ENCODE measurements around the gene CDC40. TPM values are rescaled to one million over a fixed set of nuclear protein-coding genes. Genes with fewer than 3 reads are reported as not detected.

Gene CDC40
- total RNA-seq, 1 experiment from 2014 or later: 26.2 TPM

DNA sequence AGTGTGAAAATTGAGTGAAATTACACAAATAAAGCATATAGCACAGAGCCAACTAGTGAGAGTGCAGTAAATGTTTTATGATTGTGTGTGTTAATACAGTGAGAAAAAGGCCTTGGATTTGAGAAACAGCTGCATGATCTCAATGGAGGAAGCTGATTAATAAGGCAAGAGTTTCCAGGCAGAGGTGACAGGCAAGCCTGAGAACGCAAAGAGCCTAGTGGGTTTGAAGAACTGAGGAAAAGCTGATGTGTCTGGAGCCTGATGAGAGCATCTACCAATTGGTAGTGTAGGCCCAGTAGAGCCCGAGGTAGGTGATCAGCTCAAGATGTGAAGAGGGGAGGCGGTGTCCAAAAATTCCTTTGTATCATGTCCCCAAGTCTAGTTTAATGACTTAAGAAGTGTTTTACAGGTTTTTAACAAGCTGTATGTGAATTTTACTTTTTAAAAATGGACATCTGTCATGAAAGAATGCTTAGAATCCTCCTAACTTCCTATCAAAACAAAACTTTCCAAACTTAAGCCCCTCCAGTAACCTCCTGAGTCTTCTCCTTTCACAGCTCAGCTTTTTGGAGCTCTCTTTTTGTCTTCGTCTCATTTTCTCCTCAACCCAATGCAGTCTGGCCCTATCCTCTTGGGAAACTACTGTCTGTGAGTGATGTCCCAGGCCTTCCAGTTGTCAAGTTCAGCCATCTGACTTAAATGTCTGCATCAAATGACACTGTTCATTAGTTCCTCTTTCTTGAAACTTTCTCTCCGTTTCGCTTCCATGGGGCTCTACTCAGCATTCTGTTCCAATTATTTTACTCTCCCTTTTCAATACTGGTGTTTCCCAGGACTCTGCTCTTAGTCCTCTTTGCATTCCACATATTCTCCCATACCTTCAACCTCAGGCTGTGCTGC, 1.2 kb downstream of the CDC40 start:
- no TSS peak for BruUV-seq (replicated peaks)
- Histone ChIP-seq H3K27me3 (ENCODE audit: insufficient read depth, low read length) (no peaks in the 10 kb centered on the region), H3K4me3 (replicated peaks in 1 of 2; ENCODE audit: low read depth in 1 of 2, low read length in 2 of 2) (peak overlapping the region; percentile 82 to 89), H3K9me2 (ENCODE audit: insufficient read depth) (no peaks in the 10 kb centered on the region), H3K4me2 (ENCODE audit: low read length) (peak overlapping the region; percentile 94), H3K4me1 (ENCODE audit: control insufficient read depth in 1 of 2, insufficient read depth in 2 of 2, low read length in 2 of 2) (peaks cover 12 to 17% of the 10 kb centered on the region in 2 experiments; a peak in 3 of 4 replicates), H2AFZ (ENCODE audit: low read depth, low read length, poor library complexity, severe bottlenecking) (no peak overlapping the region), H3K9ac (ENCODE audit: low read length) (peak overlapping the region; percentile 81), H3K79me2 (ENCODE audit: insufficient read depth, low read length) (peaks cover 84% of the 10 kb centered on the region), H3K9me3 (ENCODE audit: control insufficient read depth in 1 of 2, insufficient read depth in 1 of 2, low read depth in 1 of 2, low read length in 2 of 2) (no peaks in the 10 kb centered on the region), H3K36me3 (ENCODE audit: control insufficient read depth in 1 of 2, insufficient read depth in 2 of 2, low read length in 2 of 2) (no peaks in the 10 kb centered on the region), H4K20me1 (ENCODE audit: insufficient read depth) (no peaks in the 10 kb centered on the region), H3K27ac (ENCODE audit: low read depth, low read length) (no peak overlapping the region)
- ChIA-PET POLR2A (no interaction called here), RAD21 (ENCODE audit: low non-redundant PET in 1 of 2, low total read pairs in 2 of 2, uncharacterized antibody in 2 of 2, unreplicated experiment in 2 of 2) (no interaction called here), CTCF (no interaction called here)
- ATAC-seq (no peak), DNase-seq (ENCODE audit: low read depth, low spot score) (no peak)
- TF ChIP-seq JUND (IDR thresholded peaks at IDR 0.05): no peak
- TF ChIP-seq RAD21 (IDR thresholded peaks at IDR 0.05; ENCODE audit: low read depth): no peak
- no peak for TF ChIP-seq YY1 (IDR thresholded peaks at IDR 0.05; ENCODE audit: extremely low read depth, insufficient replicate concordance, low read depth, low read length)
- TF ChIP-seq ATF3 (IDR thresholded peaks at IDR 0.05): no peak
- TF ChIP-seq FOSL1 (IDR thresholded peaks at IDR 0.05; ENCODE audit: low read depth): no peak
- intact Hi-C loops (cut with micrococcal nuclease): no loop called here

DNA sequence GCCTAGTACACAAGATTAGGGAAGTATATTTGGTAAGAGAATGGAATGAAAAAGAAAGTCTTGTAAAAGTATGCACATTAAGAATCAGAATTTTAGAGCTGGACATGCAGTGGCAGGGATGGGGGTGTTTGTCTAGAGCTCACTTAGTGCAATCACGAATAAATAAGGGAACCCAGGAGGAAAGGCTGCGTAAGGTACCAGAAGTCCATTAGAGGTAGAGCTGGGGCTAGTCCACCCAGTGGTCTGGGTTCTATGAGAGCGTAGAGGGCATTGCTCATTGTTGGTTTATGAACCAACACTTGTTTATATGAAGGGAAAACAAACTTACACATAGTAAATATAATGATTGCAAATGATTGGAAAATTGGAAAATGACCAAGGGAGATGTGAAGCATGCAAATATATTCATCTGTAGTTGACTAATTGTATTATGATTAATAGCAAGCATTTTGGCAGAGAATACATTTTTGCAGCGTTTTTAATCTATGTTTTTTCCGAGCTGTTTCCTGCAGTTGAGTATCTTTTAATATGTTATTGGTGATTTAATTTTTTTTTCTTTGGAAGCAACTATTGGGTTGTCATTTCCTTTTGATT, 3.2 kb downstream of the CDC40 start:
- H3K4me1 ChIP-seq (ENCODE audit: control insufficient read depth in 1 of 2, insufficient read depth in 2 of 2, low read length in 2 of 2): peaks cover 6 to 11% of the 10 kb centered on the region in 2 experiments; a peak in 3 of 4 replicates
- no peak overlapping the region for H3K9ac ChIP-seq (ENCODE audit: low read length)
- no peaks in the 10 kb centered on the region for H3K9me2 ChIP-seq (ENCODE audit: insufficient read depth)
- no peak for ATAC-seq
- ChIA-PET RAD21 (ENCODE audit: low non-redundant PET in 1 of 2, low total read pairs in 2 of 2, uncharacterized antibody in 2 of 2, unreplicated experiment in 2 of 2) (no interaction called here), POLR2A (no interaction called here), CTCF (interaction anchor here (0.6 kb wide), 1 partner anchor 156 kb away, joined by 3 read pairs; no protein-coding TSS in a partner anchor)
- no peak overlapping the region for H2AFZ ChIP-seq (ENCODE audit: low read depth, low read length, poor library complexity, severe bottlenecking)
- TF ChIP-seq ZBTB33 (IDR thresholded peaks at IDR 0.05; ENCODE audit: extremely low read depth, insufficient replicate concordance, low read length) (no peak), POLR2AphosphoS5 (IDR thresholded peaks at IDR 0.05; ENCODE audit: low read depth, low read length) (no peak), EZH2 (IDR thresholded peaks at IDR 0.05) (no peak), JUND (IDR thresholded peaks at IDR 0.05) (no peak), TCF7L2 (IDR thresholded peaks at IDR 0.05; ENCODE audit: borderline replicate concordance, extremely low read depth, insufficient read depth, insufficient read length) (no peak), ZFX (IDR thresholded peaks at IDR 0.05) (no peak), SP1 (IDR thresholded peaks at IDR 0.05; ENCODE audit: low read depth) (no peak)
- no TSS peak for BruUV-seq (replicated peaks)
- no peaks in the 10 kb centered on the region for H3K36me3 ChIP-seq (ENCODE audit: control insufficient read depth in 1 of 2, insufficient read depth in 2 of 2, low read length in 2 of 2)
- H3K79me2 ChIP-seq (ENCODE audit: insufficient read depth, low read length): peaks cover 84% of the 10 kb centered on the region
- DNase-seq (ENCODE audit: low read depth, low spot score): no peak
- H3K9me3 ChIP-seq (ENCODE audit: control insufficient read depth in 1 of 2, insufficient read depth in 1 of 2, low read depth in 1 of 2, low read length in 2 of 2): no peaks in the 10 kb centered on the region
- no peaks in the 10 kb centered on the region for H3K27me3 ChIP-seq (ENCODE audit: insufficient read depth, low read length)
- intact Hi-C loops (cut with micrococcal nuclease): no loop called here
- H3K4me2 ChIP-seq (ENCODE audit: low read length): no peak overlapping the region
- H3K4me3 ChIP-seq (replicated peaks in 1 of 2; ENCODE audit: low read depth in 1 of 2, low read length in 2 of 2): no peak overlapping the region
- H4K20me1 ChIP-seq (ENCODE audit: insufficient read depth): no peaks in the 10 kb centered on the region
- H3K27ac ChIP-seq (ENCODE audit: low read depth, low read length): no peak overlapping the region

Data from HCT116 (cell line).